ENCODE results near the gene VTI1B. TPM values are rescaled to one million over a fixed set of nuclear protein-coding genes. Genes with fewer than 3 reads are reported as not detected.
"Not testable (repeated sequence)": the region's sequence is repeated elsewhere in the genome, so short reads cannot be mapped to it uniquely, and the experiment has no call there.

The VTI1B gene
- total RNA-seq, 1 experiment from 2014 or later = 148 TPM

DNA sequence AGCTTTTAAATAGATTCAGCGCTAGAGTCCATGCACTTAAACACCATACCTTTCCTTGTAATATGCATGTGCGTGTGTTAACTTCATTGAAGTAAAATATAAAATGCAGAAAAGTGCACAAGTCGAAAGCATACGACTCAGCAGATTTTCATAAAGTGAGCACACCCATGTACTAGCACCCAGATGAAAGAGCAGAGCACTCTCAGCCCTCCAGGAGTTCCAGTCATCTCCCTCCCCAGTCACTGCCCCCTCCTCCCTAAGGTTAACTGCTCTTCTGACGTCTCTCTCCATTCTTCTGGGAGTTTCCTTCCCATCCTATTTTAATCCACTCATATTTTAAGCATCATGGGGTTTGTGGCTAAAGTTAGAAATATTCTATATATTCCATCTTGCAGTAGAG, 47.4 kb upstream of the VTI1B start:
- H2AFZ ChIP-seq = no peak overlapping the region
- BruUV-seq (replicated peaks) = no TSS peak
- intact Hi-C loops (cut with micrococcal nuclease; ENCODE audit: unreplicated experiment) = no loop called here
- CTCF ChIA-PET = interaction anchor here (0.6 kb wide), 2 partner anchors 10 to 1194 kb away, joined by 5 to 6 read pairs; no protein-coding TSS in a partner anchor
- H3K4me3 ChIP-seq = no peak overlapping the region
- TF ChIP-seq EZH2 (IDR thresholded peaks at IDR 0.05; ENCODE audit: low read depth) = no peak
- TF ChIP-seq, protein P1, sequence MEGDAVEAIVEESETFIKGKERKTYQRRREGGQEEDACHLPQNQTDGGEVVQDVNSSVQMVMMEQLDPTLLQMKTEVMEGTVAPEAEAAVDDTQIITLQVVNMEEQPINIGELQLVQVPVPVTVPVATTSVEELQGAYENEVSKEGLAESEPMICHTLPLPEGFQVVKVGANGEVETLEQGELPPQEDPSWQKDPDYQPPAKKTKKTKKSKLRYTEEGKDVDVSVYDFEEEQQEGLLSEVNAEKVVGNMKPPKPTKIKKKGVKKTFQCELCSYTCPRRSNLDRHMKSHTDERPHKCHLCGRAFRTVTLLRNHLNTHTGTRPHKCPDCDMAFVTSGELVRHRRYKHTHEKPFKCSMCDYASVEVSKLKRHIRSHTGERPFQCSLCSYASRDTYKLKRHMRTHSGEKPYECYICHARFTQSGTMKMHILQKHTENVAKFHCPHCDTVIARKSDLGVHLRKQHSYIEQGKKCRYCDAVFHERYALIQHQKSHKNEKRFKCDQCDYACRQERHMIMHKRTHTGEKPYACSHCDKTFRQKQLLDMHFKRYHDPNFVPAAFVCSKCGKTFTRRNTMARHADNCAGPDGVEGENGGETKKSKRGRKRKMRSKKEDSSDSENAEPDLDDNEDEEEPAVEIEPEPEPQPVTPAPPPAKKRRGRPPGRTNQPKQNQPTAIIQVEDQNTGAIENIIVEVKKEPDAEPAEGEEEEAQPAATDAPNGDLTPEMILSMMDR (conservative IDR thresholded peaks at IDR 0.05) = no peak
- H3K9me2 ChIP-seq (ENCODE audit: insufficient read depth) = no peaks in the 10 kb centered on the region
- H3K4me1 ChIP-seq (replicated peaks; ENCODE audit: insufficient read depth) = 0 out of 2 replicates have a peak, but pooled peaks cover 4% of the 10 kb centered on the region
- H3K27me3 ChIP-seq (ENCODE audit: insufficient read depth, low read depth) = no peaks in the 10 kb centered on the region; the same call in 1 of the 2 replicates
- no peak for DNase-seq
- no peak overlapping the region for H3K4me2 ChIP-seq
- POLR2A ChIA-PET (ENCODE audit: unreplicated experiment) = no interaction called here
- no peaks in the 10 kb centered on the region for H4K20me1 ChIP-seq (ENCODE audit: insufficient read depth)
- H3K27ac ChIP-seq = no peak overlapping the region
- no peaks in the 10 kb centered on the region for H3K9me3 ChIP-seq (ENCODE audit: insufficient read depth, low read depth)
- no peaks in the 10 kb centered on the region for H3F3A ChIP-seq (ENCODE audit: insufficient read depth, low read depth)
- H3K36me3 ChIP-seq (ENCODE audit: low read depth) = no peaks in the 10 kb centered on the region
- no peaks in the 10 kb centered on the region for H3K79me2 ChIP-seq (ENCODE audit: low read depth)

DNA sequence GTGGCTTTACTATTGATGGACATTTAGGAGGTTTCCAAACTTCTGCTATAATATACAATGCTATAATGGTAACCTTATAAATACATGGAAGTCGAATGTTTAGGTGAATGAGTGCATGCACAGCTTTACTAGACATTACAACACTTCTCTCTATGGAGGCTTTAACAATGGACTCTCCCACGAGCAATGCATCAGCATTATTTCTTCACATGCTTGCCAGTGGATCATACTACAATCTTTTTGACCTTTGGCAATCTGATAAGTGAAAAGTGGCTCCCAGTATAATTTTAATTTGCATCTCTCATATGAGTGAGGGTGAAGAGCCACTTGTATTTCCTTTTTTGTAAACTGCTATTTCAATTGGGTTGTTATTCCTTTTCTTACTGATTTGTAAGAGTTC, 45.4 kb upstream of the VTI1B start:
- intact Hi-C loops (cut with micrococcal nuclease; ENCODE audit: unreplicated experiment) = no loop called here
- H3K36me3 ChIP-seq (ENCODE audit: low read depth) = no peaks in the 10 kb centered on the region
- no peaks in the 10 kb centered on the region for H3K9me3 ChIP-seq (ENCODE audit: insufficient read depth, low read depth)
- no peaks in the 10 kb centered on the region for H3K27me3 ChIP-seq (ENCODE audit: insufficient read depth, low read depth)
- no peak overlapping the region for H3K4me3 ChIP-seq
- no peaks in the 10 kb centered on the region for H3K9me2 ChIP-seq (ENCODE audit: insufficient read depth)
- H3K4me1 ChIP-seq (replicated peaks; ENCODE audit: insufficient read depth) = no peaks in the 10 kb centered on the region
- H3K27ac ChIP-seq = no peak overlapping the region
- no TSS peak for BruUV-seq (replicated peaks)
- H3K4me2 ChIP-seq = no peak overlapping the region
- no peaks in the 10 kb centered on the region for H4K20me1 ChIP-seq (ENCODE audit: insufficient read depth)
- H3K79me2 ChIP-seq (ENCODE audit: low read depth) = no peaks in the 10 kb centered on the region
- ChIA-PET CTCF (no interaction called here), POLR2A (ENCODE audit: unreplicated experiment) (no interaction called here)
- no peak overlapping the region for H2AFZ ChIP-seq
- TF ChIP-seq EZH2 (IDR thresholded peaks at IDR 0.05; ENCODE audit: low read depth) = no peak
- TF ChIP-seq, protein P1 (conservative IDR thresholded peaks at IDR 0.05) = no peak
- no peak for DNase-seq
- H3F3A ChIP-seq (ENCODE audit: insufficient read depth, low read depth) = no peaks in the 10 kb centered on the region

DNA sequence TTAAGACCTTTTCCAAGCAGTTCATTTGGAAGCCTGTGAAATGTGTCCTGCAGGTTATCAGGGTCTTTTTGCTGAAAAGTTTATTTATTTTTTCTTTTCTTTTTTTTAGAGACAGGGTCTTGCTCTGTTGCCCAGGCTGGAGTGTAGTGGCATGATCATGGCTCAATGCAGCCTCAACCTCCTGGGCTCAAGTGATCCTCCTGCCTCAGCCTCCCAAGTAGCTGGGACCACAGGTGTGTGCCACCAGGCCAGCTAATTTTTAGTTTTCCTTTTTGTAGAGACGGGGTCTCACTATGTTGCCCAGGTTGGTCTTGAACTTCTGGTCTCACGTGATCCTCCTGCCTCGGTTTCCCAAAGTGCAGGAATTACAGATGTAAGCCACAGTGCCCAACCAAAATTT, 45.0 kb upstream of the VTI1B start:
- intact Hi-C loops (cut with micrococcal nuclease; ENCODE audit: unreplicated experiment); POLR2A ChIA-PET (ENCODE audit: unreplicated experiment): not testable (repeated sequence)

DNA sequence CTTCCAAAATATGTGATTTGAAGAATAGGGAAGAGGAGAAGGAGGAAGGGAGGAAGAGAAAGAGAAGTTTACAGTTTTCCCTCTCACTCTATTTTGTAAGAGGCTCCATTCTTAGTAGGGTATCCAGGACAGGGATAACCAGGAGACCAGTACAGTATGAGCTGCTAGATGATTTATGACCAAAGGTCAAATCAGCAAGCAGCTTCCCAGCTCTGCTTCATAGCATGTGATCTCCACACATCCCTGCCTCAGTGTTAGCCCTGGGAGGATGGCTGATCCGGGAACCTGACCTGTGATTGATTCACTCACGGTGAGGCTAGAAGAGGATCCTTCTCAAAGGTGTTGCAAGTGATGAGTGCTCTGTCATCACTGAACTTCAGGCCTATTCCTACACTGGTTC, 43.8 kb upstream of the VTI1B start:
- no peaks in the 10 kb centered on the region for H3K9me2 ChIP-seq (ENCODE audit: insufficient read depth)
- no peaks in the 10 kb centered on the region for H3K36me3 ChIP-seq (ENCODE audit: low read depth)
- H2AFZ ChIP-seq = no peak overlapping the region
- no peak overlapping the region for H3K4me3 ChIP-seq
- no peaks in the 10 kb centered on the region for H3F3A ChIP-seq (ENCODE audit: insufficient read depth, low read depth)
- no peak for DNase-seq
- H3K79me2 ChIP-seq (ENCODE audit: low read depth) = no peaks in the 10 kb centered on the region
- no peak overlapping the region for H3K27ac ChIP-seq
- intact Hi-C loops (cut with micrococcal nuclease; ENCODE audit: unreplicated experiment) = no loop called here
- no peak for TF ChIP-seq EZH2 (IDR thresholded peaks at IDR 0.05; ENCODE audit: low read depth)
- TF ChIP-seq, protein P1 (conservative IDR thresholded peaks at IDR 0.05) = no peak
- H3K4me1 ChIP-seq (replicated peaks; ENCODE audit: insufficient read depth) = no peaks in the 10 kb centered on the region
- H4K20me1 ChIP-seq (ENCODE audit: insufficient read depth) = no peaks in the 10 kb centered on the region
- H3K4me2 ChIP-seq = no peak overlapping the region
- no TSS peak for BruUV-seq (replicated peaks)
- no peaks in the 10 kb centered on the region for H3K9me3 ChIP-seq (ENCODE audit: insufficient read depth, low read depth)
- ChIA-PET POLR2A (ENCODE audit: unreplicated experiment) (no interaction called here), CTCF (no interaction called here)
- H3K27me3 ChIP-seq (ENCODE audit: insufficient read depth, low read depth) = no peaks in the 10 kb centered on the region

More for the DNA sequence above, 45.0 kb upstream of the VTI1B start:
- DNase-seq; H3K4me1 ChIP-seq (replicated peaks; ENCODE audit: insufficient read depth); H3K9me2 ChIP-seq (ENCODE audit: insufficient read depth); H4K20me1 ChIP-seq (ENCODE audit: insufficient read depth); H3K79me2 ChIP-seq (ENCODE audit: low read depth); H3K4me3 ChIP-seq; H3K36me3 ChIP-seq (ENCODE audit: low read depth); H2AFZ ChIP-seq; H3K27me3 ChIP-seq (ENCODE audit: insufficient read depth, low read depth); H3F3A ChIP-seq (ENCODE audit: insufficient read depth, low read depth); BruUV-seq (replicated peaks); H3K27ac ChIP-seq; H3K4me2 ChIP-seq; H3K9me3 ChIP-seq (ENCODE audit: insufficient read depth, low read depth); CTCF ChIA-PET: not testable (repeated sequence)
